Liver (tissue), 9 donors: ENCODE data around the gene TCEA3. TPM values are rescaled to one million over a fixed set of nuclear protein-coding genes. Genes with fewer than 3 reads are reported as not detected.

ENCODE experiments used
- DNase-seq: peaks from one replicate; pipeline ENCODE4 v3.0.0-alpha.2; 2017; ENCODE audit warnings: low spot score
- H3K27ac ChIP-seq, 2 donors: one replicate each; pipeline ENCODE4 v1.7.0; 2013; ENCODE audit warnings: inconsistent platforms in 2 of 2, low read length in 2 of 2, control low read depth in 1 of 2, low read depth in 1 of 2, mild to moderate bottlenecking in 1 of 2
- H3K27me3 ChIP-seq, 4 donors: one replicate each; pipeline versions ENCODE4 v1.6.1 to v1.7.0; 2013; ENCODE audit warnings: low read length in 3 of 4, inconsistent platforms in 1 of 4, mild to moderate bottlenecking in 1 of 4, moderate library complexity in 1 of 4; ENCODE audit not compliant: control insufficient read depth in 4 of 4, insufficient read depth in 4 of 4
- H3K36me3 ChIP-seq, 4 donors: one replicate each; pipeline versions ENCODE4 v1.6.1 to v1.7.0; 2013; ENCODE audit warnings: low read length in 3 of 4, mild to moderate bottlenecking in 3 of 4, low read depth in 1 of 4, moderate library complexity in 1 of 4; ENCODE audit not compliant: control insufficient read depth in 4 of 4, insufficient read depth in 3 of 4
- H3K4me1 ChIP-seq, 4 donors: one replicate each; pipeline versions ENCODE4 v1.6.1 to v1.7.0; 2013; ENCODE audit warnings: low read length in 3 of 4, mild to moderate bottlenecking in 3 of 4, moderate library complexity in 1 of 4; ENCODE audit not compliant: control insufficient read depth in 4 of 4, insufficient read depth in 4 of 4
- H3K4me3 ChIP-seq, 3 donors: one replicate each; pipeline versions ENCODE4 v1.6.1 to v1.7.0; 2013; ENCODE audit warnings: low read length in 3 of 3, control low read depth in 1 of 3, low read depth in 1 of 3, mild to moderate bottlenecking in 1 of 3
- H3K9ac ChIP-seq, 2 donors: one replicate each; pipeline ENCODE4 v1.7.0; 2013; ENCODE audit warnings: low read length in 2 of 2, mild to moderate bottlenecking in 2 of 2, moderate library complexity in 2 of 2, control low read depth in 1 of 2, low read depth in 1 of 2
- H3K9me3 ChIP-seq, 4 donors: one replicate each; pipeline versions ENCODE4 v1.6.1 to v1.7.0; 2013; ENCODE audit warnings: low read length in 3 of 4; ENCODE audit not compliant: control insufficient read depth in 4 of 4
- ATF3 ChIP-seq: IDR thresholded peaks from 2 replicates; pipeline ENCODE4 v1.6.1; 2016; ENCODE audit warnings: antibody characterized with exemption
- CTCF ChIP-seq: fragments of 150-350 bp; IDR thresholded peaks from 2 replicates; pipeline ENCODE4 v1.5.1; 2017; ENCODE audit warnings: improper control_type of control experiment, low read depth, low read length; ENCODE audit not compliant: missing input control
- EGR1 ChIP-seq, 2 donors: IDR thresholded peaks; 2 replicates each; pipeline ENCODE4 v1.6.1; 2016 to 2018; ENCODE audit warnings: antibody characterized with exemption in 2 of 2, low read depth in 2 of 2
- FOXA1 ChIP-seq: IDR thresholded peaks from 2 replicates; pipeline ENCODE4 v1.6.1; 2016; ENCODE audit warnings: antibody characterized with exemption
- FOXA2 ChIP-seq: IDR thresholded peaks from 2 replicates; pipeline ENCODE4 v1.6.1; 2016; ENCODE audit warnings: antibody characterized with exemption
- GABPA ChIP-seq, 2 donors: IDR thresholded peaks in 1 of 2; conservative IDR thresholded peaks in 1 of 2; 2 replicates each; pipeline ENCODE4 v1.6.1; 2016; ENCODE audit warnings: antibody characterized with exemption in 2 of 2, mild to moderate bottlenecking in 1 of 2, moderate library complexity in 1 of 2
- HNF4A ChIP-seq, 2 donors: conservative IDR thresholded peaks; 2 replicates each; pipeline ENCODE4 v1.6.1; 2016; ENCODE audit warnings: antibody characterized with exemption in 2 of 2, mild to moderate bottlenecking in 2 of 2
- HNF4G ChIP-seq: IDR thresholded peaks from 2 replicates; pipeline ENCODE4 v1.6.1; 2016; ENCODE audit warnings: antibody characterized with exemption
- JUND ChIP-seq, 2 donors: IDR thresholded peaks; 2 replicates each; pipeline ENCODE4 v1.6.1; 2016; ENCODE audit warnings: antibody characterized with exemption in 2 of 2
- NR2F2 ChIP-seq: IDR thresholded peaks from 2 replicates; pipeline ENCODE4 v1.6.1; 2016; ENCODE audit warnings: antibody characterized with exemption
- RAD21 ChIP-seq, 2 donors: IDR thresholded peaks; 2 replicates each; pipeline ENCODE4 v1.6.1; 2016; ENCODE audit warnings: antibody characterized with exemption in 2 of 2, mild to moderate bottlenecking in 2 of 2
- RXRA ChIP-seq, 2 donors: IDR thresholded peaks; 2 replicates each; pipeline ENCODE4 v1.6.1; 2017 to 2018; ENCODE audit warnings: antibody characterized with exemption in 2 of 2, mild to moderate bottlenecking in 1 of 2
- SP1 ChIP-seq: IDR thresholded peaks from 2 replicates; pipeline ENCODE4 v1.6.1; 2018; ENCODE audit warnings: antibody characterized with exemption, mild to moderate bottlenecking
- TAF1 ChIP-seq: conservative IDR thresholded peaks from 2 replicates; pipeline ENCODE4 v1.6.1; 2016; ENCODE audit warnings: antibody characterized with exemption, mild to moderate bottlenecking
- YY1 ChIP-seq: IDR thresholded peaks from 2 replicates; pipeline ENCODE4 v1.6.1; 2016; ENCODE audit warnings: antibody characterized with exemption, mild to moderate bottlenecking
- ZBTB33 ChIP-seq: IDR thresholded peaks from 2 replicates; pipeline ENCODE4 v1.6.1; 2016; ENCODE audit warnings: antibody characterized with exemption
- WGBS: extraction: QIAGEN DNeasy Blood & Tissue Kit; methylation state at CpG from one replicate; pipeline ENCODE4 v1.1.7; 2013; 5-methylcytosine and 5-hydroxymethylcytosine counted together
- polyA plus RNA-seq, 2 donors: library from polyadenylated mRNA; stranded (reverse) in 1 of 2; unstranded in 1 of 2; fragments of 200-250 nt in 1 of 2; fragments of >200 nt in 1 of 2; fragmentation: Nextera tagmentation in 1 of 2; extraction: Ambion mirVana in 1 of 2; gene quantifications; one replicate each; pipeline versions ENCODE4 v1.2.1 to v1.2.3, GENCODE V29; 2013 to 2015
- total RNA-seq, 2 donors: library from RNA; depleted of rRNA; stranded (reverse); fragments of >200 nt; gene quantifications; one replicate each; pipeline ENCODE4 v1.2.3, GENCODE V29; 2014
- TF ChIP-seq, protein P1 (sequence below): IDR thresholded peaks from 2 replicates; pipeline ENCODE4 v1.6.1; 2016; ENCODE audit warnings: antibody characterized with exemption
- TF ChIP-seq, protein P2 (sequence below): IDR thresholded peaks from 2 replicates; pipeline ENCODE4 v1.6.1; 2016; ENCODE audit warnings: antibody characterized with exemption, mild to moderate bottlenecking
- donor health status: healthy.
- donor health status: healthy.
- donor health status: healthy.
- donor health status: healthy.
- donor health status: healthy.

TCEA3 gene
- total and polyA plus RNA-seq, 4 donors: 29.6 to 142 (median 47.6) TPM

DNA sequence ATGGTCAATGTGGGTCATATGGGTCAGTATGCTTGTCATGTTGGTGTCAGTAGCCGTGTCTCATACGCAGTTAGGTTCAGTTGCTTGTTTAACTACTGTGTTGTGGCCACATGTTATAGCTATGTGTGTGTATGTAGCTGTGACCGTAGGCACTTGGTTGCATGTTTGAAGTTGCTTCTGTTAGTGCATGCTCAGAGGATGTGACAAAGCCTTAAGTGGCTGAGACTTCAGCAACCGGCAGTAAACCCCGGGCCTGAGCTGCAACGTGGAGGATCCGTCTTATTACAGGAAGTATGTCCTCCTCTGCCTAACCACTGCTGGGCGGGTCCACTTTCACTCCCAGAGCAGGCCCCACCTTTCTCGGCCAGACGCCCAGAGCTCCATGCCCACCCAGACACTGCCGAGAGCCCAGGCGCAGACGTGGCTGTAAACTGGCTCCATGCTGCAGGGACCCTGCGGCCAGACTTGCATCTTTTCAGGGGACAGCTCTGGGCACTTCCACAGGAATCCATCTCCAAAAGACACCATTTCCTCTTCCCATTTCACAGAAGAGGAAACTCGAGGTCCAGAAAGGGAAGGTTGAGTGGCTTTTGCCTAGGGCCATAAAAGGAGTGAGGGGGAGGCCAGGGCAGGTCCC is 2.2 kb downstream of the TCEA3 start:
- peak overlapping the region; percentile 36 to 79 (median 58) for H3K4me3 ChIP-seq
- no peak for TF ChIP-seq HNF4G
- TF ChIP-seq, protein P1, sequence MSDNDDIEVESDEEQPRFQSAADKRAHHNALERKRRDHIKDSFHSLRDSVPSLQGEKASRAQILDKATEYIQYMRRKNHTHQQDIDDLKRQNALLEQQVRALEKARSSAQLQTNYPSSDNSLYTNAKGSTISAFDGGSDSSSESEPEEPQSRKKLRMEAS: no peak
- TF ChIP-seq NR2F2: no peak
- TF ChIP-seq GABPA (IDR thresholded peaks at IDR 0.05 in 1 of 2, conservative IDR thresholded peaks at IDR 0.05 in 1 of 2): peak in 1 of 2 donors; percentile 37
- no peak for TF ChIP-seq FOXA2
- TF ChIP-seq HNF4A (conservative IDR thresholded peaks at IDR 0.05): no peak
- TF ChIP-seq RAD21 (IDR thresholded peaks at IDR 0.05): no peak
- peak; percentile 3 for TF ChIP-seq SP1
- peak overlapping the region; percentile 33 to 89 for H3K27ac ChIP-seq
- WGBS: 7% methylated on average over 15 of the region's 15 CpGs
- no peaks in the 10 kb centered on the region for H3K36me3 ChIP-seq
- H3K9me3 ChIP-seq: no peaks in the 10 kb centered on the region
- H3K9ac ChIP-seq: peak overlapping the region; percentile 29 to 80
- DNase-seq: peak; percentile 76
- no peaks in the 10 kb centered on the region for H3K27me3 ChIP-seq
- peaks cover 19 to 65% (median 37%) of the 10 kb centered on the region in 4 donors for H3K4me1 ChIP-seq

GRCh38 chr1:23421753-23422240 is 2.8 kb downstream of the TCEA3 start:
- TF ChIP-seq FOXA2: peak; percentile 76
- peak in 1 of 2 donors; percentile 53 for TF ChIP-seq HNF4A (conservative IDR thresholded peaks at IDR 0.05)
- peak; percentile 7 for TF ChIP-seq ZBTB33
- no peak for TF ChIP-seq GABPA (IDR thresholded peaks at IDR 0.05 in 1 of 2, conservative IDR thresholded peaks at IDR 0.05 in 1 of 2)
- TF ChIP-seq JUND (IDR thresholded peaks at IDR 0.05): peak in 1 of 2 donors; percentile 21
- TF ChIP-seq, protein P1: peak; percentile 60
- TF ChIP-seq YY1: no peak
- TF ChIP-seq SP1: peak; percentile 73
- TF ChIP-seq FOXA1: peak; percentile 73
- no peak for TF ChIP-seq NR2F2
- peak; percentile 47 for TF ChIP-seq TAF1
- TF ChIP-seq RXRA (IDR thresholded peaks at IDR 0.05): peak; percentile 50 to 71
- no peak for TF ChIP-seq ATF3
- TF ChIP-seq RAD21 (IDR thresholded peaks at IDR 0.05): peak; percentile 62 to 76
- no peak for TF ChIP-seq HNF4G
- peak; percentile 30 for TF ChIP-seq CTCF
- TF ChIP-seq, protein P2, sequence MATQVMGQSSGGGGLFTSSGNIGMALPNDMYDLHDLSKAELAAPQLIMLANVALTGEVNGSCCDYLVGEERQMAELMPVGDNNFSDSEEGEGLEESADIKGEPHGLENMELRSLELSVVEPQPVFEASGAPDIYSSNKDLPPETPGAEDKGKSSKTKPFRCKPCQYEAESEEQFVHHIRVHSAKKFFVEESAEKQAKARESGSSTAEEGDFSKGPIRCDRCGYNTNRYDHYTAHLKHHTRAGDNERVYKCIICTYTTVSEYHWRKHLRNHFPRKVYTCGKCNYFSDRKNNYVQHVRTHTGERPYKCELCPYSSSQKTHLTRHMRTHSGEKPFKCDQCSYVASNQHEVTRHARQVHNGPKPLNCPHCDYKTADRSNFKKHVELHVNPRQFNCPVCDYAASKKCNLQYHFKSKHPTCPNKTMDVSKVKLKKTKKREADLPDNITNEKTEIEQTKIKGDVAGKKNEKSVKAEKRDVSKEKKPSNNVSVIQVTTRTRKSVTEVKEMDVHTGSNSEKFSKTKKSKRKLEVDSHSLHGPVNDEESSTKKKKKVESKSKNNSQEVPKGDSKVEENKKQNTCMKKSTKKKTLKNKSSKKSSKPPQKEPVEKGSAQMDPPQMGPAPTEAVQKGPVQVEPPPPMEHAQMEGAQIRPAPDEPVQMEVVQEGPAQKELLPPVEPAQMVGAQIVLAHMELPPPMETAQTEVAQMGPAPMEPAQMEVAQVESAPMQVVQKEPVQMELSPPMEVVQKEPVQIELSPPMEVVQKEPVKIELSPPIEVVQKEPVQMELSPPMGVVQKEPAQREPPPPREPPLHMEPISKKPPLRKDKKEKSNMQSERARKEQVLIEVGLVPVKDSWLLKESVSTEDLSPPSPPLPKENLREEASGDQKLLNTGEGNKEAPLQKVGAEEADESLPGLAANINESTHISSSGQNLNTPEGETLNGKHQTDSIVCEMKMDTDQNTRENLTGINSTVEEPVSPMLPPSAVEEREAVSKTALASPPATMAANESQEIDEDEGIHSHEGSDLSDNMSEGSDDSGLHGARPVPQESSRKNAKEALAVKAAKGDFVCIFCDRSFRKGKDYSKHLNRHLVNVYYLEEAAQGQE: peak; percentile 39
- TF ChIP-seq EGR1 (IDR thresholded peaks at IDR 0.05; ENCODE audit: low read depth in 2 of 2): no peak
- WGBS: 27% methylated on average over 6 of the region's 6 CpGs
- Histone ChIP-seq H3K4me3 (peak overlapping the region; percentile 36 to 79 (median 36)), H3K9me3 (no peaks in the 10 kb centered on the region), H3K4me1 (peaks cover 19 to 65% (median 38%) of the 10 kb centered on the region in 4 donors), H3K36me3 (peaks cover 0 to 3% (median under 1%) of the 10 kb centered on the region in 4 donors), H3K27ac (peak overlapping the region; percentile 33 to 89), H3K27me3 (no peaks in the 10 kb centered on the region), H3K9ac (no peak overlapping the region)
- DNase-seq: no peak
